ENCODE data around the gene GRPEL1. TPM values are rescaled to one million over a fixed set of nuclear protein-coding genes. Genes with fewer than 3 reads are reported as not detected.

Gene GRPEL1
- total RNA-seq, 3 donors from 2014 or later (not counting 1 experiment from before 2014, with no cell fraction given) = 20.1 to 37.8 (median 36.8) TPM

DNA sequence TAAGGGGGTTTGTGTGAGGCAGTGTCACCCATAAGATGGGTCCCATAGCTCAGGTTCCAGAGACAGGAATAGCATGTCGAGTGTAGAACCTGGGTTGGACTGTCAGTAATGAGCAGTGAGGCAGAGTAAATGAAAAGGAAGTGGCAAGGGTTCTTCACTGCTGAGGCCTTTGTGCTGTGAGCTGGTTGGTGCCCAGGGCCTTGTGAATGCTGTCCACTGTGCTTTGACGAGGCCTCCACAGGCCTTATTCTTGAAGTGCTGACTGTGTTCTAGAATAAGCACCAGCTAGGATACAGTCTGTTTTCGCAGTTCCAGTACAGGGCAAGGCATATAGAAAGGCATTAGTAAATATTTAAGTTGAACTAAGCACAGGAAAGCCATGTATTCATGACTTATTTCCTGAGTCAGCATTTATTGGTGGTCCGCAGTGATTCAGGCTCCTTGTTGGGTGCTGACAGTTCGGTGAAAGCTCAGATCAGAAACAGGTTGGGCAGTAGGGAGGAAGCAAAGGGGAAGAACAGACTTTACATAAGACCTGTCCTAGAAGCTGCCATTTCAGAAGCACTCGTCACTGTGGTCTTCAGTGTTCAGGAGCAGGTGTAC, 50.3 kb downstream of the GRPEL1 start:
- Histone ChIP-seq H3K4me3 (ENCODE audit: low read length) (no peak overlapping the region), H3K27ac (ENCODE audit: low read length) (no peak overlapping the region), H3K9me3 (ENCODE audit: control insufficient read depth, insufficient read depth, low read length) (no peaks in the 10 kb centered on the region), H3K36me3 (ENCODE audit: control insufficient read depth, insufficient read depth, low read length) (peaks cover 55% of the 10 kb centered on the region), H3K27me3 (ENCODE audit: control insufficient read depth, insufficient read depth, low read length) (no peaks in the 10 kb centered on the region), H3K4me1 (ENCODE audit: control insufficient read depth, insufficient read depth, low read length) (no peaks in the 10 kb centered on the region)
- TF ChIP-seq CTCF (IDR thresholded peaks at IDR 0.05) = no peak
- WGBS (ENCODE audit: insufficient coverage) = 96% methylated on average over 6 of the region's 6 CpGs
- no peaks in the 10 kb centered on the region for H3K27me3 Mint-ChIP-seq (ENCODE audit: low read depth in 2 of 2)
- ATAC-seq (no peak), DNase-seq (no peak)
- H3K4me3 Mint-ChIP-seq = no peak overlapping the region
- no peak overlapping the region for H3K27ac Mint-ChIP-seq
- intact Hi-C loops (cut with micrococcal nuclease) = no loop called here
- H3K9me3 Mint-ChIP-seq = no peaks in the 10 kb centered on the region
- peaks cover 0 to 12% of the 10 kb centered on the region in 2 donors for H3K4me1 Mint-ChIP-seq
- H3K36me3 Mint-ChIP-seq = peaks cover 10% of the 10 kb centered on the region

DNA sequence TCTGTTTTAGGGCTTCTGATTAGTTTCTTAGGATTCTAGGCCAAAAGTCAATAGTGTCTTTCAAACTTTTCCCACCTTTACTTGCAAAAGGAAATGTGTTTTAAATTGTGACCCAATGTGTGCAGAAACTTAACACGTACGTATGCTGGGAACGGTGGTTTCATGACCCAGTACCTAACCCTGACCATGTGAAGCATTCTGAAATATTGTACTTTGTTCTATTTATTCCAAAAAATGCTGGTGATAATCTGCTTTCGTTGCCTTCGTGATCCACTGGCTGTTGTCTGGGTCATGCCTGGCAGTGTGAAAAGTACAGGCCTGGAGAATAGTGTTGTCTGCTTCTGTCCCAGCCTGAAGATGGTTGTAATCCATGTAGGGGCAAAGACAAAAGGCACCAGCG, 51.4 kb downstream of the GRPEL1 start:
- no peak for DNase-seq
- TF ChIP-seq CTCF (IDR thresholded peaks at IDR 0.05) = no peak
- peaks cover 51% of the 10 kb centered on the region for H3K36me3 ChIP-seq (ENCODE audit: control insufficient read depth, insufficient read depth, low read length)
- WGBS (ENCODE audit: insufficient coverage) = 96% methylated on average over 6 of the region's 6 CpGs
- no peaks in the 10 kb centered on the region for H3K9me3 ChIP-seq (ENCODE audit: control insufficient read depth, insufficient read depth, low read length)
- H3K4me1 ChIP-seq (ENCODE audit: control insufficient read depth, insufficient read depth, low read length) = no peaks in the 10 kb centered on the region
- no peaks in the 10 kb centered on the region for H3K9me3 Mint-ChIP-seq
- no peak overlapping the region for H3K27ac Mint-ChIP-seq
- H3K27me3 Mint-ChIP-seq (ENCODE audit: low read depth in 2 of 2) = no peaks in the 10 kb centered on the region
- H3K4me3 ChIP-seq (ENCODE audit: low read length) = no peak overlapping the region
- H3K27ac ChIP-seq (ENCODE audit: low read length) = no peak overlapping the region
- no peaks in the 10 kb centered on the region for H3K27me3 ChIP-seq (ENCODE audit: control insufficient read depth, insufficient read depth, low read length)
- H3K4me1 Mint-ChIP-seq = peaks cover 0 to 5% of the 10 kb centered on the region in 2 donors
- intact Hi-C loops (cut with micrococcal nuclease) = no loop called here
- no peak for ATAC-seq
- H3K4me3 Mint-ChIP-seq = no peak overlapping the region
- H3K36me3 Mint-ChIP-seq = peaks cover 10% of the 10 kb centered on the region

DNA sequence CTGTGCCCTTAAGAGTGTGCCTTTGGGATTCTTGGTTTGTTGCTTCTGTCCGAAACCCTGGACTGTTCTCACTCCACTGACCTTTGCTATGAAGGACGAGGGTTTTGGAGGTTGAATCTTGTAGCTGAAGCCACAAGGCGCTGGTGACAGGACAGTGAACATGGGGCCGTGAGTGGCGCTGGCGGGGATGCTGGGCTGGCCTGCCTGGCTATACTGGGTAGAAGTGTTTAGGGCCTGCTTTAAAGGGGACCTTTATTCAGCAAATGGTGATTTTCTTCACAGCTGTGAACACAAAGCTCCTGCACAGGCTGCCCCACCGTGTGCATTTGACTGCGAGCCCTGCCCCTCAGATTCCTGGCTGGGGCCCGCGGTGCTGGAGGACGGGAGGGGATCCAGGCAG, 51.8 kb downstream of the GRPEL1 start:
- 84% methylated on average over 11 of the region's 11 CpGs for WGBS (ENCODE audit: insufficient coverage)
- no peak for TF ChIP-seq CTCF (IDR thresholded peaks at IDR 0.05)
- intact Hi-C loops (cut with micrococcal nuclease) = no loop called here
- ATAC-seq (no peak), DNase-seq (no peak)
- Mint-ChIP-seq H3K27me3 (ENCODE audit: low read depth in 2 of 2) (no peaks in the 10 kb centered on the region), H3K27ac (no peak overlapping the region), H3K4me1 (peaks cover 0 to 5% of the 10 kb centered on the region in 2 donors), H3K4me3 (no peak overlapping the region), H3K36me3 (peaks cover 10% of the 10 kb centered on the region), H3K9me3 (no peaks in the 10 kb centered on the region)
- Histone ChIP-seq H3K36me3 (ENCODE audit: control insufficient read depth, insufficient read depth, low read length) (peaks cover 53% of the 10 kb centered on the region), H3K27ac (ENCODE audit: low read length) (no peak overlapping the region), H3K4me1 (ENCODE audit: control insufficient read depth, insufficient read depth, low read length) (no peaks in the 10 kb centered on the region), H3K9me3 (ENCODE audit: control insufficient read depth, insufficient read depth, low read length) (no peaks in the 10 kb centered on the region), H3K27me3 (ENCODE audit: control insufficient read depth, insufficient read depth, low read length) (no peaks in the 10 kb centered on the region), H3K4me3 (ENCODE audit: low read length) (no peak overlapping the region)

All from natural killer cell (primary cell).